HepG2 (cell line): ENCODE results near the gene GATD1. TPM values are rescaled to one million over a fixed set of nuclear protein-coding genes. Genes with fewer than 3 reads are reported as not detected.

ENCODE experiments used
- BRF2 ChIP-seq: sonication (generic); formaldehyde crosslinking; IDR thresholded peaks from 2 replicates; pipeline ENCODE4 v1.8.1; 2022; ENCODE audit warnings: mild to moderate bottlenecking, missing genetic modification reagents
- GABPA ChIP-seq, 2 experiments: IDR thresholded peaks; 2 replicates each; pipeline ENCODE4 v1.6.1; 2011 to 2016; ENCODE audit warnings: low read depth in 2 of 2, low read length in 1 of 2, missing biosample characterization in 1 of 2, missing genetic modification characterization in 1 of 2
- HNF1B ChIP-seq: sonication (generic); formaldehyde crosslinking; IDR thresholded peaks from 2 replicates; pipeline ENCODE4 v1.5.1; 2020; ENCODE audit warnings: mild to moderate bottlenecking, moderate library complexity, missing genetic modification reagents
- IRF2 ChIP-seq: IDR thresholded peaks from 2 replicates; pipeline ENCODE4 v1.6.1; 2018; ENCODE audit warnings: missing genetic modification reagents, missing compliant biosample characterization
- JUN ChIP-seq: sonication (generic); formaldehyde crosslinking; IDR thresholded peaks from 2 replicates; pipeline ENCODE4 v1.4.0; 2020; ENCODE audit warnings: mild to moderate bottlenecking, missing genetic modification reagents
- KDM6A ChIP-seq: IDR thresholded peaks from 2 replicates; pipeline ENCODE4 v1.6.1; 2016; ENCODE audit warnings: low read depth
- MIXL1 ChIP-seq: IDR thresholded peaks from 2 replicates; pipeline ENCODE4 v1.6.1; 2016
- MLLT10 ChIP-seq: sonication (generic); formaldehyde crosslinking; IDR thresholded peaks from 2 replicates; pipeline ENCODE4 v1.4.0; 2020; ENCODE audit warnings: missing genetic modification reagents
- MXD4 ChIP-seq: IDR thresholded peaks from 2 replicates; pipeline ENCODE4 v1.6.1; 2016; ENCODE audit warnings: mild to moderate bottlenecking, missing biosample characterization, missing genetic modification reagents
- PHF8 ChIP-seq: sonication (generic); formaldehyde crosslinking; IDR thresholded peaks from 2 replicates; pipeline ENCODE4 v1.5.0; 2020; ENCODE audit warnings: missing genetic modification reagents
- RARA ChIP-seq: IDR thresholded peaks from 2 replicates; pipeline ENCODE4 v1.6.1; 2016; ENCODE audit warnings: missing genetic modification reagents, missing compliant biosample characterization
- RFXAP ChIP-seq: sonication (generic); formaldehyde crosslinking; IDR thresholded peaks from 2 replicates; pipeline ENCODE4 v1.4.0; 2020; ENCODE audit warnings: missing genetic modification reagents, borderline replicate concordance
- SATB2 ChIP-seq: sonication (generic); formaldehyde crosslinking; IDR thresholded peaks from 2 replicates; pipeline ENCODE4 v1.5.0; 2020; ENCODE audit warnings: missing genetic modification reagents
- THAP9 ChIP-seq: sonication (generic); formaldehyde crosslinking; IDR thresholded peaks from 2 replicates; pipeline ENCODE4; 2020; ENCODE audit warnings: missing genetic modification reagents, mild to moderate bottlenecking, borderline replicate concordance
- ZNF121 ChIP-seq: sonication (generic); formaldehyde crosslinking; IDR thresholded peaks from 2 replicates; pipeline ENCODE4 v1.5.0; 2020; ENCODE audit warnings: mild to moderate bottlenecking, missing genetic modification reagents
- ZNF143 ChIP-seq: sonication (generic); formaldehyde crosslinking; IDR thresholded peaks from 2 replicates; pipeline ENCODE4 v1.4.0; 2020; ENCODE audit warnings: missing genetic modification reagents
- ZNF232 ChIP-seq: sonication (generic); formaldehyde crosslinking; IDR thresholded peaks from 2 replicates; pipeline ENCODE4 v1.4.0; 2020; ENCODE audit warnings: missing genetic modification reagents, borderline replicate concordance
- ZNF260 ChIP-seq: sonication (generic); formaldehyde crosslinking; IDR thresholded peaks from 2 replicates; pipeline ENCODE4 v1.4.0; 2020; ENCODE audit warnings: missing genetic modification reagents, low read depth, mild to moderate bottlenecking, borderline replicate concordance
- ZNF382 ChIP-seq: sonication (generic); formaldehyde crosslinking; IDR thresholded peaks from 2 replicates; pipeline ENCODE4 v1.5.0; 2020; ENCODE audit warnings: missing genetic modification reagents, mild to moderate bottlenecking, borderline replicate concordance
- ZNF431 ChIP-seq: sonication (generic); formaldehyde crosslinking; IDR thresholded peaks from 2 replicates; pipeline ENCODE4 v1.9.0; 2022; ENCODE audit warnings: missing genetic modification reagents, low read depth, mild to moderate bottlenecking, borderline replicate concordance
- ZNF607 ChIP-seq: sonication (generic); formaldehyde crosslinking; IDR thresholded peaks from 2 replicates; pipeline ENCODE4 v1.5.1; 2020; ENCODE audit warnings: missing genetic modification reagents, mild to moderate bottlenecking, borderline replicate concordance
- ZNF747 ChIP-seq: sonication (generic); formaldehyde crosslinking; IDR thresholded peaks from 2 replicates; pipeline ENCODE4 v1.8.1; 2023; ENCODE audit warnings: missing genetic modification reagents, mild to moderate bottlenecking, borderline replicate concordance
- ZNF749 ChIP-seq: sonication (generic); formaldehyde crosslinking; IDR thresholded peaks from 2 replicates; pipeline ENCODE4 v1.8.0; 2022; ENCODE audit warnings: mild to moderate bottlenecking, missing genetic modification reagents, moderate library complexity, borderline replicate concordance
- ZNF879 ChIP-seq: sonication (generic); formaldehyde crosslinking; IDR thresholded peaks from 2 replicates; pipeline ENCODE4 v1.8.1; 2023; ENCODE audit warnings: missing genetic modification reagents
- polyA plus RNA-seq, 8 experiments: library from polyadenylated mRNA; depleted of rRNA in 3 of 8; stranded (reverse) in 7 of 8; unstranded in 1 of 8; fragments of >200 nt; fragmentation: Illumina TruSeq in 4 of 8; extraction: Trizol in 4 of 8; gene quantifications; 2 replicates each; pipeline versions ENCODE4 v1.2.1 to v1.2.3, GENCODE V29; 2011 to 2016; ENCODE audit warnings: low read depth in 4 of 8, missing spikeins in 1 of 8, mixed read lengths in 1 of 8; ENCODE audit not compliant: insufficient read depth in 1 of 8
- total RNA-seq, 5 experiments: library from RNA; depleted of rRNA; stranded (reverse); fragments of >200 nt; fragmentation: Illumina TruSeq; extraction: Trizol; gene quantifications; 2 replicates each; pipeline ENCODE4 v1.2.3, GENCODE V29; 2016; ENCODE audit warnings: low read depth in 1 of 5
- TF ChIP-seq, protein P1 (sequence below): sonication (generic); formaldehyde crosslinking; IDR thresholded peaks from 2 replicates; pipeline ENCODE4 v1.4.0; 2020; ENCODE audit warnings: mild to moderate bottlenecking, missing genetic modification reagents

Gene GATD1
- total and polyA plus RNA-seq, 2 of the 13 experiments (the other 11 are each of a cell fraction or from before 2014, with no cell fraction given) = 31.3 to 60.5 TPM

DNA sequence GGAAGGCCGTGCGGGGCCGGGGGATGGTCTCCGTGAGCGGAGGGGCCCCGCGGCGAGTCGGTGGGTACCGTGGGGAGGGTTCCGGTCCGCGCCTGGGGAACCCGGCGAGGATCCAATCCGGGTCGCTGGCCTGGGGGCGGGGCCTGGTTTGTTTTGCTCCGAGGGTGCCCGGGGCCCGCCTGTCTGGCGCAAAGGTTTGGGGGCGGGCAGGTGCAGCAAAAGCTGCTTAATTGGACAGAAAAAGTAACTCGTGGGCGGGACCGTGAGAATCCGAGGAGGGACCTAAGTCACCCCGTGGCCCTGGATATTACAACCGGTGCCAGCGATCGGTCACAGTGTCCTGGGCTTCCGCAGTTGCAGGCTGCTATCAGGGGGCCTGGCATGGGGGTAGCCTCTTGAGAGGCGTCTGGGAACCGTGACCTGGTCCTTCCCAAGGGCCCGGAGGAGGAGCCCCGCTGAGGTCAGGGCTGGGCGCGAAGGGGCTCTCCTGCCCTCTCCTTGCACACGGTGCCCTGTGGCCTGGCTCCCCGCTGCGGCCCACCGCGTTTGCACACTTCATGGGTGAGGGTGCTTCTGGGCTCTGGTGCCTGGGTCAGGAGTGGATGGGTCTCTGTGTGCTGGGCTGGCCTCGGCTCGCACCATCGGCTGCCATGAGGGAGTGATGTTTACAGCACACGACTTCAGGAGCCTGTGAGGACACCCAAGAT, 42.8 kb upstream of the GATD1 start (continued):
- TF ChIP-seq ZNF121 (CRISPR knock-in tag) = no peak
- 0 out of 2 replicates have a peak, but pooled peaks have one; percentile 33 for TF ChIP-seq ZNF747 (CRISPR knock-in tag)
- TF ChIP-seq MIXL1 = no peak
- TF ChIP-seq IRF2 (CRISPR knock-in tag) = no peak
- no peak for TF ChIP-seq ZNF431 (CRISPR knock-in tag)
- TF ChIP-seq RFXAP (CRISPR knock-in tag) = 0 out of 2 replicates have a peak, but pooled peaks have one; percentile 12
- 0 out of 2 replicates have a peak, but pooled peaks have one; percentile 27 for TF ChIP-seq ZNF232 (CRISPR knock-in tag)
- no peak for TF ChIP-seq MLLT10 (CRISPR knock-in tag)
- no peak for TF ChIP-seq ZNF260 (CRISPR knock-in tag)
- no peak for TF ChIP-seq KDM6A (CRISPR knock-in tag)
- no peak for TF ChIP-seq GABPA (IDR thresholded peaks at IDR 0.05; ENCODE audit: low read depth, low read length)
- peak; percentile 57; the same call in 1 of the 2 replicates for TF ChIP-seq GABPA (CRISPR knock-in tag; IDR thresholded peaks at IDR 0.05; ENCODE audit: low read depth)
- no peak for TF ChIP-seq ZNF879 (CRISPR knock-in tag)
- TF ChIP-seq RARA (CRISPR knock-in tag) = no peak
- no peak for TF ChIP-seq SATB2 (CRISPR knock-in tag)
- no peak for TF ChIP-seq THAP9 (CRISPR knock-in tag)
- no peak for TF ChIP-seq JUN (CRISPR knock-in tag)
- TF ChIP-seq BRF2 (CRISPR knock-in tag) = no peak
- TF ChIP-seq ZNF382 (CRISPR knock-in tag) = no peak
- TF ChIP-seq HNF1B (CRISPR knock-in tag) = no peak
- TF ChIP-seq, protein P1, sequence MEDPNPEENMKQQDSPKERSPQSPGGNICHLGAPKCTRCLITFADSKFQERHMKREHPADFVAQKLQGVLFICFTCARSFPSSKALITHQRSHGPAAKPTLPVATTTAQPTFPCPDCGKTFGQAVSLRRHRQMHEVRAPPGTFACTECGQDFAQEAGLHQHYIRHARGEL (CRISPR knock-in tag) = no peak
- no peak for TF ChIP-seq ZNF749 (CRISPR knock-in tag)
- no peak for TF ChIP-seq ZNF143 (CRISPR knock-in tag)
- no peak for TF ChIP-seq ZNF607 (CRISPR knock-in tag)
- no peak; the same call in 1 of the 2 replicates for TF ChIP-seq PHF8 (CRISPR knock-in tag)
- no peak for TF ChIP-seq MXD4 (CRISPR knock-in tag)
